ENCODE results near the gene DNAJC18.

The DNAJC18 gene

GRCh38 chr5:139386050-139386438, 53.3 kb downstream of the DNAJC18 start:
- DNase-seq, result no peak

GRCh38 chr5:139385061-139386049, 54.0 kb downstream of the DNAJC18 start:
- DNase-seq, result no peak

GRCh38 chr5:139384591-139385051, 54.7 kb downstream of the DNAJC18 start:
- no peak for DNase-seq

GRCh38 chr5:139383993-139384590, 55.2 kb downstream of the DNAJC18 start:
- DNase-seq, result no peak

GRCh38 chr5:139383275-139383992, 55.9 kb downstream of the DNAJC18 start, which contains the start of gene SLC23A1:
Gene SLC23A1 (minus strand): TSS chr5:139383297. CDS start chr5:139383253, 44 bp downstream.
- DNase-seq, result no peak

- no peak for DNase-seq
Measured at GRCh38 chr5:139382807-139383206, 56.5 kb downstream of the DNAJC18 start.

GRCh38 chr5:139381837-139382761, 57.2 kb downstream of the DNAJC18 start:
- no peak for DNase-seq

GRCh38 chr5:139379626-139380449, 59.5 kb downstream of the DNAJC18 start:
- DNase-seq, result no peak

- DNase-seq, result no peak
Measured at GRCh38 chr5:139378941-139379361, 60.4 kb downstream of the DNAJC18 start.

GRCh38 chr5:139378101-139378825, 61.1 kb downstream of the DNAJC18 start:
- DNase-seq, result no peak

GRCh38 chr5:139377226-139377625, 62.1 kb downstream of the DNAJC18 start:
- DNase-seq, result no peak

GRCh38 chr5:139376364-139376763, 63.0 kb downstream of the DNAJC18 start:
- no peak for DNase-seq

- DNase-seq, result no peak
Measured at GRCh38 chr5:139374909-139375308, 64.4 kb downstream of the DNAJC18 start.

GRCh38 chr5:139371482-139372435, 67.6 kb downstream of the DNAJC18 start:
- no peak for DNase-seq

- DNase-seq, result no peak
Measured at GRCh38 chr5:139369181-139369580, 70.1 kb downstream of the DNAJC18 start.

- DNase-seq, result no peak
Measured at GRCh38 chr5:139368613-139369012, 70.7 kb downstream of the DNAJC18 start.

- no peak for DNase-seq
Measured at GRCh38 chr5:139364466-139364865, 74.9 kb downstream of the DNAJC18 start.

GRCh38 chr5:139363937-139364336, 75.4 kb downstream of the DNAJC18 start:
- DNase-seq, result no peak

GRCh38 chr5:139361835-139362429, 77.4 kb downstream of the DNAJC18 start:
- no peak for DNase-seq

Measured in left hindlimb (tissue), 1 donor.